Neural cell (in vitro differentiated cells): ENCODE measurements around the gene SNCB.

Experiments used
- CTCF ChIP-seq: fragments of 450-650 bp; IDR thresholded peaks from 2 replicates; pipeline ENCODE4 v1.5.1; 2014; ENCODE audit warnings: antibody characterized with exemption, mild to moderate bottlenecking, moderate library complexity; ENCODE audit not compliant: poor library complexity, severe bottlenecking
- EZH2 ChIP-seq: fragments of 200-600, 300-800 bp; shearing (Covaris generic), sonication (generic); IDR thresholded peaks from 2 replicates; pipeline ENCODE4 v1.6.1; 2014; ENCODE audit warnings: antibody characterized with exemption, low read length, borderline replicate concordance, mild to moderate bottlenecking; ENCODE audit not compliant: insufficient read depth, poor library complexity, severe bottlenecking
- POLR2AphosphoS5 ChIP-seq: IDR thresholded peaks from 2 replicates; pipeline ENCODE4 v1.6.1; 2012
- RAD21 ChIP-seq: fragments of 450-650 bp; conservative IDR thresholded peaks from 2 replicates; pipeline ENCODE4 v1.6.1; 2014; ENCODE audit warnings: antibody characterized with exemption, mild to moderate bottlenecking, moderate library complexity
- REST ChIP-seq: IDR thresholded peaks from 2 replicates; pipeline ENCODE4 v1.6.1; 2012; ENCODE audit warnings: borderline replicate concordance
- SMC3 ChIP-seq: fragments of 450-650 bp; conservative IDR thresholded peaks from 2 replicates; pipeline ENCODE4 v1.6.1; 2014; ENCODE audit warnings: antibody characterized with exemption, mild to moderate bottlenecking, moderate library complexity; ENCODE audit not compliant: poor library complexity
- TAF1 ChIP-seq: IDR thresholded peaks from 2 replicates; pipeline ENCODE4 v1.6.1; 2012; ENCODE audit warnings: low read depth

GRCh38 chr5:176588297-176588696 lies 42.0 kb downstream of the SNCB start:
- TF ChIP-seq CTCF (no peak), POLR2AphosphoS5 (no peak), EZH2 (no peak), RAD21 (no peak), REST (no peak), TAF1 (no peak), SMC3 (no peak)
